HCT116 (cell line): ENCODE results near the gene SNX3. TPM values are rescaled to one million over a fixed set of nuclear protein-coding genes. Genes with fewer than 3 reads are reported as not detected.

ENCODE experiments used
- ATAC-seq: fragments of 200-7000 bp; cut with Tn5 transposase; 2 replicates; pipeline ENCODE4 v1.9.1; 2020; ENCODE audit warnings: mild to moderate bottlenecking, moderate library complexity
- BruUV-seq: library from RNA; stranded (reverse); fragments of 400-500 nt; replicated peaks from 2 replicates; lab custom pipeline; 2021; lab: Mats Ljungman, UMichigan
- CTCF ChIA-PET: fragments of 300-600 bp; sonication (Branson Sonifier 250); formaldehyde crosslinking; loops from one replicate; lab custom pipeline; 2021; ENCODE audit warnings: antibody characterized with exemption; lab: Charles Lee
- POLR2A ChIA-PET: fragments of 300-600, 350-600 bp; sonication (Branson Sonifier 250); formaldehyde crosslinking; loops from one replicate; lab custom pipeline; 2021; ENCODE audit warnings: antibody characterized with exemption; lab: Charles Lee
- RAD21 ChIA-PET, 2 experiments: fragments of 300-600 bp; sonication (Branson Sonifier 250); formaldehyde crosslinking; loops; one replicate each; lab custom pipeline; 2023; ENCODE audit warnings: low total read pairs in 2 of 2; ENCODE audit not compliant: uncharacterized antibody in 2 of 2, unreplicated experiment in 2 of 2, low non-redundant PET in 1 of 2; lab: Charles Lee
- DNase-seq: peaks from one replicate; pipeline ENCODE4 v3.0.0-alpha.2; 2010; ENCODE audit warnings: low read depth, low spot score
- H2AFZ ChIP-seq: fragments of 200-600 bp; shearing (Covaris generic), sonication (generic); 2 replicates; pipeline ENCODE4 v1.6.1; 2017; ENCODE audit warnings: low read depth, mixed run types, mixed read lengths, antibody characterized with exemption, low read length; ENCODE audit not compliant: poor library complexity, severe bottlenecking
- H3K27ac ChIP-seq: 2 replicates; pipeline ENCODE4 v1.5.1; 2012; ENCODE audit warnings: low read depth, low read length
- H3K27me3 ChIP-seq: fragments of 200-600 bp; sonication (generic); 2 replicates; pipeline ENCODE4 v1.6.1; 2016; ENCODE audit warnings: mixed run types, low read length, mixed read lengths; ENCODE audit not compliant: insufficient read depth
- H3K36me3 ChIP-seq, 2 experiments: fragments of 200-500 bp in 1 of 2; fragments of 200-600 bp in 1 of 2; sonication (Bioruptor generic) in 1 of 2; sonication (generic) in 1 of 2; 2 replicates each; pipeline versions ENCODE4 v1.5.1 to v1.6.1; 2014 to 2016; ENCODE audit warnings: low read length in 2 of 2, inconsistent platforms in 1 of 2, mixed read lengths in 1 of 2, mixed run types in 1 of 2; ENCODE audit not compliant: insufficient read depth in 2 of 2, control insufficient read depth in 1 of 2
- H3K4me1 ChIP-seq, 2 experiments: fragments of 200-600 bp in 1 of 2; sonication (generic) in 1 of 2; 2 replicates each; pipeline versions ENCODE4 v1.5.1 to v1.6.1; 2012 to 2017; ENCODE audit warnings: low read length in 2 of 2, inconsistent platforms in 1 of 2, mild to moderate bottlenecking in 1 of 2, mixed read lengths in 1 of 2, mixed run types in 1 of 2, moderate library complexity in 1 of 2; ENCODE audit not compliant: insufficient read depth in 2 of 2, control insufficient read depth in 1 of 2
- H3K4me2 ChIP-seq: fragments of 200-600 bp; sonication (generic); 2 replicates; pipeline ENCODE4 v1.6.1; 2017; ENCODE audit warnings: mixed run types, low read length, mixed read lengths
- H3K4me3 ChIP-seq, 2 experiments: fragments of 200-600 bp in 1 of 2; sonication (generic) in 1 of 2; replicated peaks in 1 of 2; 2 replicates each; pipeline ENCODE4 v1.5.1; 2011 to 2016; ENCODE audit warnings: low read length in 2 of 2, control low read depth in 1 of 2, low read depth in 1 of 2, mild to moderate bottlenecking in 1 of 2, mixed read lengths in 1 of 2, mixed run types in 1 of 2
- H3K79me2 ChIP-seq: fragments of 200-600 bp; sonication (generic); 2 replicates; pipeline ENCODE4 v1.6.1; 2017; ENCODE audit warnings: mild to moderate bottlenecking, mixed run types, low read length, moderate library complexity, mixed read lengths; ENCODE audit not compliant: insufficient read depth
- H3K9ac ChIP-seq: fragments of 200-600 bp; sonication (generic); 2 replicates; pipeline ENCODE4 v1.6.1; 2016; ENCODE audit warnings: low read length, mixed read lengths
- H3K9me2 ChIP-seq: fragments of 200-600 bp; sonication (generic), shearing (Covaris generic); 2 replicates; pipeline ENCODE4 v1.6.1; 2017; ENCODE audit warnings: mixed run types, mild to moderate bottlenecking, moderate library complexity; ENCODE audit not compliant: insufficient read depth
- H3K9me3 ChIP-seq, 2 experiments: fragments of 200-500 bp in 1 of 2; fragments of 200-600 bp in 1 of 2; sonication (Bioruptor generic) in 1 of 2; sonication (generic) in 1 of 2; 2 replicates each; pipeline ENCODE4 v1.6.1; 2014 to 2017; ENCODE audit warnings: low read length in 2 of 2, mixed read lengths in 2 of 2, inconsistent platforms in 1 of 2, low read depth in 1 of 2, mild to moderate bottlenecking in 1 of 2, mixed run types in 1 of 2, moderate library complexity in 1 of 2; ENCODE audit not compliant: control insufficient read depth in 1 of 2, insufficient read depth in 1 of 2
- H4K20me1 ChIP-seq: fragments of 200-600 bp; sonication (generic), shearing (Covaris generic); 2 replicates; pipeline ENCODE4 v1.6.1; 2017; ENCODE audit warnings: mixed run types, mild to moderate bottlenecking, moderate library complexity; ENCODE audit not compliant: insufficient read depth
- CEBPB ChIP-seq: IDR thresholded peaks from 2 replicates; pipeline ENCODE4 v1.6.1; 2012; ENCODE audit warnings: low read depth
- EGR1 ChIP-seq: IDR thresholded peaks from 2 replicates; pipeline ENCODE4 v1.6.1; 2012; ENCODE audit warnings: low read depth
- ELF1 ChIP-seq: IDR thresholded peaks from 2 replicates; pipeline ENCODE4 v1.6.1; 2012; ENCODE audit warnings: low read depth, borderline replicate concordance
- FOSL1 ChIP-seq: IDR thresholded peaks from 2 replicates; pipeline ENCODE4 v1.6.1; 2012; ENCODE audit warnings: low read depth
- RAD21 ChIP-seq: IDR thresholded peaks from 2 replicates; pipeline ENCODE4 v1.6.1; 2012; ENCODE audit warnings: low read depth, mild to moderate bottlenecking
- REST ChIP-seq: IDR thresholded peaks from 2 replicates; pipeline ENCODE4 v1.6.1; 2012; ENCODE audit warnings: low read depth
- SP1 ChIP-seq: IDR thresholded peaks from 2 replicates; pipeline ENCODE4 v1.6.1; 2012; ENCODE audit warnings: low read depth
- SRF ChIP-seq: IDR thresholded peaks from 2 replicates; pipeline ENCODE4 v1.6.1; 2012; ENCODE audit warnings: low read depth
- intact Hi-C: fragments of 100-400 bp; cut with micrococcal nuclease; formaldehyde crosslinking; loops from 2 replicates; pipeline ENCODE4 v1.10.0; 2022
- total RNA-seq: library from RNA; stranded (reverse); gene quantifications from one replicate; pipeline ENCODE4 v1.2.1, GENCODE V29; 2021; ENCODE audit not compliant: unreplicated experiment
- TF ChIP-seq, protein P1 (sequence below): IDR thresholded peaks from 2 replicates; pipeline ENCODE4 v1.6.1; 2012
- TF ChIP-seq, protein P2 (sequence below), 3 experiments: fragments of 200-600 bp in 1 of 3; sonication (generic) in 1 of 3; IDR thresholded peaks in 2 of 3; conservative IDR thresholded peaks in 1 of 3; 2 replicates each; pipeline ENCODE4 v1.5.1; 2012 to 2017; ENCODE audit warnings: low read depth in 2 of 3, low read length in 2 of 3, antibody characterized with exemption in 1 of 3, borderline replicate concordance in 1 of 3, control low read depth in 1 of 3, mild to moderate bottlenecking in 1 of 3, mixed read lengths in 1 of 3, mixed run types in 1 of 3, moderate library complexity in 1 of 3; ENCODE audit not compliant: insufficient read depth in 1 of 3

Gene SNX3
- total RNA-seq, 1 experiment from 2014 or later: 111 TPM

GRCh38 chr6:108186226-108186625, 74.6 kb downstream of the SNX3 start:
- H3K9me3 ChIP-seq: no peaks in the 10 kb centered on the region
- H3K4me1 ChIP-seq: peaks cover 0 to 6% of the 10 kb centered on the region in 2 experiments; a peak in 1 of 4 replicates
- no peaks in the 10 kb centered on the region for H3K9me2 ChIP-seq
- H3K9ac ChIP-seq: no peak overlapping the region
- ATAC-seq: no peak
- ChIA-PET POLR2A (no interaction called here), RAD21 (no interaction called here)
- H2AFZ ChIP-seq: peak overlapping the region; percentile 45
- no TSS peak for BruUV-seq
- no peak overlapping the region for H3K4me2 ChIP-seq
- H4K20me1 ChIP-seq: no peaks in the 10 kb centered on the region
- DNase-seq: no peak
- TF ChIP-seq, protein P1, sequence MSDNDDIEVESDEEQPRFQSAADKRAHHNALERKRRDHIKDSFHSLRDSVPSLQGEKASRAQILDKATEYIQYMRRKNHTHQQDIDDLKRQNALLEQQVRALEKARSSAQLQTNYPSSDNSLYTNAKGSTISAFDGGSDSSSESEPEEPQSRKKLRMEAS: no peak
- TF ChIP-seq FOSL1: no peak
- no peak for TF ChIP-seq REST
- no peak for TF ChIP-seq SRF
- TF ChIP-seq, all 23 proteins: peak for 0
- intact Hi-C loops: no loop called here
- no peaks in the 10 kb centered on the region for H3K36me3 ChIP-seq
- no peaks in the 10 kb centered on the region for H3K27me3 ChIP-seq
- no peak overlapping the region for H3K4me3 ChIP-seq
- no peaks in the 10 kb centered on the region for H3K79me2 ChIP-seq
- CTCF ChIA-PET: interaction anchor here (0.7 kb wide), 1 partner anchor 18 kb away, joined by 3 read pairs; no protein-coding TSS in a partner anchor
- H3K27ac ChIP-seq: no peak overlapping the region

DNA sequence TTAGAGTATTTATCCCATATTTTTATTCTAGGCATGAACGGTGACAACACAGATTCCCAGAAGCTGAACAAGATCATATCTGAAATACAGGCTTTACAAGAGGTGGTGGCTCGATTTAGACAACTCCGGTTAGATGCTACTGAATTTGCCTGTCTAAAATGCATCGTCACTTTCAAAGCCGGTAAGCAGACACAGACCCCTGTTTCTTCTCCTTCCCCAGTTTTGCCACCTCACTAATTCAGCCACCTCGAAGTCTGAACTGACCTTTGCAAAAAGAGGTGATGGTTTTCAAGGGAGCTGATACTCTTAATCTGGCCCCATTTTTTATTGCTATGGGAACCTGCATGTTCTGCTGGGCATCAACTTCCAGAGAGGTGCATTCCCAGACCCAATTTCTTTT, 80.1 kb downstream of the SNX3 start:
- no peaks in the 10 kb centered on the region for H3K9me3 ChIP-seq
- CTCF ChIA-PET: no interaction called here
- no peak overlapping the region for H3K4me2 ChIP-seq
- H3K4me3 ChIP-seq: no peak overlapping the region
- no peak for TF ChIP-seq EGR1
- no peak for TF ChIP-seq CEBPB
- TF ChIP-seq, protein P2, sequence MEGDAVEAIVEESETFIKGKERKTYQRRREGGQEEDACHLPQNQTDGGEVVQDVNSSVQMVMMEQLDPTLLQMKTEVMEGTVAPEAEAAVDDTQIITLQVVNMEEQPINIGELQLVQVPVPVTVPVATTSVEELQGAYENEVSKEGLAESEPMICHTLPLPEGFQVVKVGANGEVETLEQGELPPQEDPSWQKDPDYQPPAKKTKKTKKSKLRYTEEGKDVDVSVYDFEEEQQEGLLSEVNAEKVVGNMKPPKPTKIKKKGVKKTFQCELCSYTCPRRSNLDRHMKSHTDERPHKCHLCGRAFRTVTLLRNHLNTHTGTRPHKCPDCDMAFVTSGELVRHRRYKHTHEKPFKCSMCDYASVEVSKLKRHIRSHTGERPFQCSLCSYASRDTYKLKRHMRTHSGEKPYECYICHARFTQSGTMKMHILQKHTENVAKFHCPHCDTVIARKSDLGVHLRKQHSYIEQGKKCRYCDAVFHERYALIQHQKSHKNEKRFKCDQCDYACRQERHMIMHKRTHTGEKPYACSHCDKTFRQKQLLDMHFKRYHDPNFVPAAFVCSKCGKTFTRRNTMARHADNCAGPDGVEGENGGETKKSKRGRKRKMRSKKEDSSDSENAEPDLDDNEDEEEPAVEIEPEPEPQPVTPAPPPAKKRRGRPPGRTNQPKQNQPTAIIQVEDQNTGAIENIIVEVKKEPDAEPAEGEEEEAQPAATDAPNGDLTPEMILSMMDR (IDR thresholded peaks at IDR 0.05 in 2 of 3, conservative IDR thresholded peaks at IDR 0.05 in 1 of 3; ENCODE audit: borderline replicate concordance in 1 of 3, insufficient read depth in 1 of 3, low read depth in 2 of 3, low read length in 2 of 3): no peak
- TF ChIP-seq ELF1: no peak
- no peak for TF ChIP-seq RAD21
- TF ChIP-seq SP1: no peak
- intact Hi-C loops: no loop called here
- no peaks in the 10 kb centered on the region for H3K36me3 ChIP-seq
- H3K9ac ChIP-seq: no peak overlapping the region
- POLR2A ChIA-PET: no interaction called here
- H3K27ac ChIP-seq: no peak overlapping the region
- H3K27me3 ChIP-seq: no peaks in the 10 kb centered on the region
- no TSS peak for BruUV-seq
- RAD21 ChIA-PET: no interaction called here
- DNase-seq (no peak), ATAC-seq (no peak)
- no peaks in the 10 kb centered on the region for H3K4me1 ChIP-seq
- no peaks in the 10 kb centered on the region for H3K9me2 ChIP-seq
- H3K79me2 ChIP-seq: no peaks in the 10 kb centered on the region
- no peak overlapping the region for H2AFZ ChIP-seq
- no peaks in the 10 kb centered on the region for H4K20me1 ChIP-seq
